ENCODE results near the gene RAD21L1.

RAD21L1 gene

GRCh38 chr20:1287306-1287705, 61.5 kb downstream of the RAD21L1 start:
- ATAC-seq = no peak

GRCh38 chr20:1287787-1288569, 62.1 kb downstream of the RAD21L1 start:
- TF ChIP-seq BACH2 (CRISPR knock-in tag; IDR thresholded peaks at IDR 0.05; ENCODE audit: borderline replicate concordance) (no peak), ZFP30 (CRISPR knock-in tag; IDR thresholded peaks at IDR 0.05) (no peak), ISL1 (CRISPR knock-in tag; IDR thresholded peaks at IDR 0.05) (no peak), CSDC2 (CRISPR knock-in tag; IDR thresholded peaks at IDR 0.05) (no peak), PPARA (CRISPR knock-in tag; IDR thresholded peaks at IDR 0.05; ENCODE audit: borderline replicate concordance) (no peak), ZC3H10 (CRISPR knock-in tag; IDR thresholded peaks at IDR 0.05) (no peak), ARNTL (CRISPR knock-in tag; IDR thresholded peaks at IDR 0.05; ENCODE audit: borderline replicate concordance, low read depth) (no peak), GLIS3 (CRISPR knock-in tag; IDR thresholded peaks at IDR 0.05) (no peak), TSHZ2 (CRISPR knock-in tag; IDR thresholded peaks at IDR 0.05) (no peak)

More at GRCh38 chr20:1287306-1287705, 61.5 kb downstream of the RAD21L1 start:
- no peak for TF ChIP-seq GLIS3 (CRISPR knock-in tag; IDR thresholded peaks at IDR 0.05)
- no peak for TF ChIP-seq ESRRG (CRISPR knock-in tag; IDR thresholded peaks at IDR 0.05)
- TF ChIP-seq TCF4 (CRISPR knock-in tag; IDR thresholded peaks at IDR 0.05; ENCODE audit: borderline replicate concordance) = no peak
- TF ChIP-seq ZFP30 (CRISPR knock-in tag; IDR thresholded peaks at IDR 0.05) = no peak
- TF ChIP-seq SNAI2 (CRISPR knock-in tag; IDR thresholded peaks at IDR 0.05) = no peak

GRCh38 chr20:1291191-1291741, 65.4 kb downstream of the RAD21L1 start:
- TF ChIP-seq SNAI2 (CRISPR knock-in tag; IDR thresholded peaks at IDR 0.05) = no peak
- ATAC-seq = peak; percentile 59

More at GRCh38 chr20:1287787-1288569, 62.1 kb downstream of the RAD21L1 start:
- no peak for ATAC-seq

GRCh38 chr20:1292620-1293019, 66.8 kb downstream of the RAD21L1 start:
- no peak for ATAC-seq
- peak; percentile 89 for TF ChIP-seq ZFP3 (CRISPR knock-in tag; IDR thresholded peaks at IDR 0.05)
- TF ChIP-seq ZNF8 (CRISPR knock-in tag; IDR thresholded peaks at IDR 0.05) = no peak
- TF ChIP-seq PATZ1 (CRISPR knock-in tag; IDR thresholded peaks at IDR 0.05; ENCODE audit: borderline replicate concordance) = no peak

- TF ChIP-seq OSR1 (CRISPR knock-in tag; IDR thresholded peaks at IDR 0.05) (no peak), RARB (CRISPR knock-in tag; IDR thresholded peaks at IDR 0.05) (no peak), SNAI2 (CRISPR knock-in tag; IDR thresholded peaks at IDR 0.05) (no peak), TOX (CRISPR knock-in tag; IDR thresholded peaks at IDR 0.05; ENCODE audit: borderline replicate concordance) (no peak), CREB5 (CRISPR knock-in tag; IDR thresholded peaks at IDR 0.05; ENCODE audit: low read depth) (no peak), ESRRG (CRISPR knock-in tag; IDR thresholded peaks at IDR 0.05) (no peak), ZFP3 (CRISPR knock-in tag; IDR thresholded peaks at IDR 0.05) (no peak), PATZ1 (CRISPR knock-in tag; IDR thresholded peaks at IDR 0.05; ENCODE audit: borderline replicate concordance) (no peak), PPARA (CRISPR knock-in tag; IDR thresholded peaks at IDR 0.05; ENCODE audit: borderline replicate concordance) (no peak), ZNF70 (CRISPR knock-in tag; IDR thresholded peaks at IDR 0.05) (no peak), ISL1 (CRISPR knock-in tag; IDR thresholded peaks at IDR 0.05) (no peak), ZNF565 (CRISPR knock-in tag; conservative IDR thresholded peaks at IDR 0.05; ENCODE audit: low read depth) (no peak)
- ATAC-seq = no peak
Observed at GRCh38 chr20:1293641-1294379, 68.0 kb downstream of the RAD21L1 start.

All from SK-N-SH treated with all-trans-retinoic acid at 6 μM for 48 hours (cell line).